Raji (cell line): ENCODE measurements around the gene NRK.

Source experiments
- POLR2A ChIP-seq: IDR thresholded peaks from 2 replicates; pipeline ENCODE4 v1.6.1; 2011; ENCODE audit warnings: low read depth, low read length, control low read depth; ENCODE audit not compliant: insufficient read depth

Gene NRK

DNA sequence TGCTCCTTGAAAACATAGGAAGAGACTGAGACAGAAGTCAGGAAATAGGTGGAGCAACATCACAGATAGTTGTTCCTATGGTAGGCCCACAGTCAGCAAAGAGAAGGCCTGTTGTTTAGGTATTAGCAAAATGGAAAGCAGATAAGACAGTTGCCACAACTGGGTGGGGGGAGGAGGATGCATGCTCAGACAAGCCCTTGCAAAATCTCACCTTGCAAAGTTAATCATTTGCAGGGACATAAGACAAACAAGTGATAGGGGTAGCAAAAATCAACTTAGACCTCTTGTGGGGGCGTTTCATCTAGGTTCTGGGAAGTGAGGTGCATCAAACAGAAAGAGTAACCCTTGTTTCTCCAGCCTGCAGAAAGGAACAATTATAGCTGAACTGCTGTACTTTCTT, 185.5 kb downstream of the NRK start:
- TF ChIP-seq POLR2A, result no peak
